ENCODE measurements around the gene TIGAR.

TIGAR gene

DNA sequence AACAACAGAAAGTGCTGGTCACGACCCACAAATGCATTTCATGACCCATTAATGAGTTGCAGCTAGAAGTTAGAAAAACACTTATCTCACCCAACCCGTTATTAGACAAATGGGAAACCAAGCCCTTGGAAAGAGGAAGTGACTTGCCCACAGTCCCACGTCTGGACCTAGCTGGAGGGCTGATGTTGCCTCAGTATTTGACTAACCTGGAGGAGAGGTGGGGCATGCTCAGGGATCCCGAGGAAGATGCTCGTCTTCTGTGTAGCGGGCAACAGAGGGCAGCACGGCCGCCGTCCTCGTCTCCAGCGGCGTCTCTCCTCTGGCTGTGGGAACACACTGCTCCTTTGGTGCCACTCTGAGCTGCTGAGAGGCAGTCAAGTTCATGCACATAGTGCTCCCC is 34.8 kb upstream of the TIGAR start:
- Mint-ChIP-seq H3K27ac (peak overlapping the region; percentile 33), H3K36me3 (ENCODE audit: low read depth) (peaks cover 97% of the 10 kb centered on the region), H3K4me3 (peak overlapping the region; percentile 38), H3K27me3 (ENCODE audit: low read depth, poor library complexity) (no peaks in the 10 kb centered on the region), H3K4me1 (peaks cover 97% of the 10 kb centered on the region), H3K9me3 (no peaks in the 10 kb centered on the region)
- TF ChIP-seq, protein P1, sequence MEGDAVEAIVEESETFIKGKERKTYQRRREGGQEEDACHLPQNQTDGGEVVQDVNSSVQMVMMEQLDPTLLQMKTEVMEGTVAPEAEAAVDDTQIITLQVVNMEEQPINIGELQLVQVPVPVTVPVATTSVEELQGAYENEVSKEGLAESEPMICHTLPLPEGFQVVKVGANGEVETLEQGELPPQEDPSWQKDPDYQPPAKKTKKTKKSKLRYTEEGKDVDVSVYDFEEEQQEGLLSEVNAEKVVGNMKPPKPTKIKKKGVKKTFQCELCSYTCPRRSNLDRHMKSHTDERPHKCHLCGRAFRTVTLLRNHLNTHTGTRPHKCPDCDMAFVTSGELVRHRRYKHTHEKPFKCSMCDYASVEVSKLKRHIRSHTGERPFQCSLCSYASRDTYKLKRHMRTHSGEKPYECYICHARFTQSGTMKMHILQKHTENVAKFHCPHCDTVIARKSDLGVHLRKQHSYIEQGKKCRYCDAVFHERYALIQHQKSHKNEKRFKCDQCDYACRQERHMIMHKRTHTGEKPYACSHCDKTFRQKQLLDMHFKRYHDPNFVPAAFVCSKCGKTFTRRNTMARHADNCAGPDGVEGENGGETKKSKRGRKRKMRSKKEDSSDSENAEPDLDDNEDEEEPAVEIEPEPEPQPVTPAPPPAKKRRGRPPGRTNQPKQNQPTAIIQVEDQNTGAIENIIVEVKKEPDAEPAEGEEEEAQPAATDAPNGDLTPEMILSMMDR (IDR thresholded peaks at IDR 0.05): no peak
- DNase-seq: no peak

DNA sequence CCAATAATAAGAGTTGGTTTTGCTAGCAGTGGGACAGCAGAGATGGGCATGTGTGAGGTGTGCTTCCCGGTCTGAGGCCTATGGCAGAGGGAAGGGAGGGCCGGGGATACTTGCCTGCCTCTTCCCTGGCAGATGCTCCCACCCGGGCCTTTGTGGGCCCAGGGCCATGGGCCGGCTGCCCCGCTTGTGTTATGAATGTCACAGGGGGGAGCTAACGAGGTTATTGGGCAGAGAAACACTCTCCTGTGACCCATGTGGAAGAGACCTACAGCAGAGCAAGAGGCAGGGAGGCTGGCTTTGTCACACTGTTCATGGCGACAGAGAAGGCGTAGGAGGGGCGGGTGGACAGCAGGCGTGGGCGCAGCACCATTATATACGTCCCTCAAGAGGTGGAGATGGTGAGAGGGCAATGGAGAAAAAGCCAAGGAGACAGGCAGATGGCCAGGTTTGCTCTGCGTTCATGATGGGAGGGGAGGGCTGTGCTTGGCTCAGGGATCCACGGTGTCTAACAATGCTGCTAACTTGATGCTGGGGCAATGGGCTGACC is 34.2 kb upstream of the TIGAR start:
- Mint-ChIP-seq H3K4me1 (peaks cover 97% of the 10 kb centered on the region), H3K36me3 (ENCODE audit: low read depth) (peaks cover 97% of the 10 kb centered on the region), H3K4me3 (peak overlapping the region; percentile 41), H3K27me3 (ENCODE audit: low read depth, poor library complexity) (no peaks in the 10 kb centered on the region), H3K27ac (peak overlapping the region; percentile 71), H3K9me3 (no peaks in the 10 kb centered on the region)
- TF ChIP-seq, protein P1 (IDR thresholded peaks at IDR 0.05): no peak
- no peak for DNase-seq

DNA sequence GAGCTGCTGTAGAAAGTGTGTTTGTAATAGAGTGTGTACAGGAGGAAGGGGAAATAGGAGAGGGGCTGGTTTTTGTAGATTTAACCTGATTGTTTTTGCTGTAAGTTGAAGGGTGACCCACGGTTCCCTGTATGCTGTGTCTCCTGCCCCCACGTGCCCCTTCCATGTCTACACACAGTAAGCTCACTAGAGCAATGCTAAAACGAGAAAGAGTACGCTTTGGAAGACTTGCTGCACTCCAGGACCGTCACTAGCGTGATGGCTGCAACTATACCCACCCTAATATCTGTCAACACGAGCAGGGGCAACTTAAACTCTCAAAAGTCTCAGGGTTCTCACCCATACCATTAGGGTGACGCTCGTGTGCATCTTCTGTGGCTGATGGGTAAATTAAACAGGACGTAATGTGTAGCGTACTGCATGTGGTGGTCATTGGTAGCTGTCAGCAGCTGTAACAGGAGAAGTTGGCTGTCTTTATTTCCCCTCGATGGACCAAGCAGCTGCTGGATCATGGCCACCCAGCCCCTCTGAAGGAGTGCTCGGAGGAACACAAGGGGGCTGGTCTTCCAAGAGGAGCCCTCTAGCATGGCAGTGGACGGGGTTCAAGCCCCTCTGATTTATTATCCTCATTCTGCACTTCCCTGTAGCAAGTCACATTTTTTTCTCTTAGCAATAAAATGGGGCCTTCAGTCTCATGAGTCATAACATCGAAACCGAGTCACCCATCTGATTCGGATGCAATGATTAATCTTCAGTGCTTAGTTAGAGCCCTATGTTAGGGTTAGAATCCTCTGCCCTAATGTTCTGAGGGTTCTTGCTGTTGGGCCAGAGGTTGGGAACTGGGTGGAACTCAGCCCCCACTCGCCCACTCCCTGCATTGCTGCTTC is 33.4 kb upstream of the TIGAR start:
- Mint-ChIP-seq H3K27ac (peak overlapping the region; percentile 71), H3K4me1 (peaks cover 97% of the 10 kb centered on the region), H3K4me3 (peak overlapping the region; percentile 41)

DNA sequence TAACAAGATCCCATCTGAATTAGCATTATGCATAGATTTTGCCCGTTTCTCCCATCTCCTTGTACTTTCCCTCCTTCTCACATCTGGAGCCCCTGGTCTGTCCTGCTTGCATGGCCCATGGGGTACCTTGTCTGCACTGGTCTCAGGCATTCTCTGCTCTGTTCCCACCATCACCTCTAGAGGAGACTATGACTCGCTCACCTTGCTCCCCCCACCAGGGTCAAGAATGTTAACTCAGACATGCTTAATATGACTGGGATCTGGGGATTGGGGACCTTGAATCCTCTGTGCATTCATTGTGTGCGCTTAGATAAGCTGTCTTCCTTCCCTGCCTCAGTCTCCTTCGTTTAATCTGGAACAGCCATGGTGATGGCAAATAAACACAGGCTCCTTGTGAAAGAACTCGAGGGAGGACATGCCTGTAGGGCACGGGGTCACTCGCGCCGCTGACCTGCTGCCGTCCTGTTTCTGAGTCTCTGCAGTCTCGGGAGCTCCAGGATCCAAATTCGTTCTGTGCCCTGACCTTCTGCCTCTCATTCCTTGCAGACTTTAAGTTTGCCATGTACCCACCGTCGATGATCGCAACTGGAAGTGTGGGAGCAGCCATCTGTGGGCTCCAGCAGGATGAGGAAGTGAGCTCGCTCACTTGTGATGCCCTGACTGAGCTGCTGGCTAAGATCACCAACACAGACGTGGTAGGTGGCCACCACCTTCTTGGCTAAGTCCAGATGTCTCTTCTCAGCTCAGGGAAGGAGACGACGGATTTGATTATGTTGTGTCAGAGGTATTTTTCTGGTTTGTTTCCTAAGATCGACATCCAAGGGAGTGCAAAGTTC is 32.5 kb upstream of the TIGAR start:
- H3K9me3 Mint-ChIP-seq: no peaks in the 10 kb centered on the region
- peak overlapping the region; percentile 50 for H3K4me3 Mint-ChIP-seq
- DNase-seq: no peak
- peak overlapping the region; percentile 71 for H3K27ac Mint-ChIP-seq
- H3K36me3 Mint-ChIP-seq (ENCODE audit: low read depth): peaks cover 98% of the 10 kb centered on the region
- TF ChIP-seq, protein P1 (IDR thresholded peaks at IDR 0.05): no peak
- no peaks in the 10 kb centered on the region for H3K27me3 Mint-ChIP-seq (ENCODE audit: low read depth, poor library complexity)
- peaks cover 97% of the 10 kb centered on the region for H3K4me1 Mint-ChIP-seq

More for the DNA sequence above, 33.4 kb upstream of the TIGAR start:
- H3K36me3 Mint-ChIP-seq (ENCODE audit: low read depth): peaks cover 97% of the 10 kb centered on the region
- no peaks in the 10 kb centered on the region for H3K9me3 Mint-ChIP-seq
- TF ChIP-seq, protein P1 (IDR thresholded peaks at IDR 0.05): no peak
- no peaks in the 10 kb centered on the region for H3K27me3 Mint-ChIP-seq (ENCODE audit: low read depth, poor library complexity)
- DNase-seq: no peak

DNA sequence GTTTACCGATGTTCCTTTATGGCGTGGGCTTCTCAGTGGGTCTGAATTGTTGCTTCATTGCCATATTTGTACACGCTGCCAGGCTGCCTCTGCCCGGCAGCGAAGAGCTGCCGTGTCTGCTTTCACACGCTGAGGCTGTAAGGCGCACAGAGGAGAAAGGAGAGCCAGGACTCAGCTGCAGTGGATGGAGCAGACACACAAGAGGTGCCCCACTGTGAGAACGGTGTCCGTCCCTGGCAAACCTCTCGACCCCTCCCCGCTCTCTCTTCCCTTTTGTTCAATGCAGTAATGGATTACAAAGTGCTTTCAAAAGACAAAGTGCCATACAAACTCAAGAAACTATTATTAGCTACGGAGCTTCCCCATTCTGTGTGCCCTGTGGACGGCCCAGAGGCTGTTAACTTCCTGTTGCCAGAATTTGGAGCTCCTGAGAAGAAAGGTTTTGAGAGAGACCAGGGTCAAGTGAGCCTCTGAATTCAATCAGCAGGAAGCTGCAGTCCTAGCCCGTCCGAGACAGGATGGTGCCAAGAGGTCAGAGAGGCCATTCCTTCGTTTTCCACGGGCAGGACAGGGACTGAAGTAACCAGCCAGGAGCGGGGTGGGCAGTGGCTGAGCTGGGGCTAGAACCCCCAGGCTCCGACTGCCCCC is 31.7 kb upstream of the TIGAR start:
- Mint-ChIP-seq H3K27ac (peak overlapping the region; percentile 71), H3K9me3 (no peaks in the 10 kb centered on the region), H3K4me1 (peaks cover 96% of the 10 kb centered on the region), H3K4me3 (peak overlapping the region; percentile 50), H3K36me3 (ENCODE audit: low read depth) (peaks cover 99% of the 10 kb centered on the region), H3K27me3 (ENCODE audit: low read depth, poor library complexity) (no peaks in the 10 kb centered on the region)
- DNase-seq: no peak
- TF ChIP-seq, protein P1 (IDR thresholded peaks at IDR 0.05): no peak

All from nephron progenitor cell (in vitro differentiated cells).